ENCODE results near the gene HSPBP1.

DNA sequence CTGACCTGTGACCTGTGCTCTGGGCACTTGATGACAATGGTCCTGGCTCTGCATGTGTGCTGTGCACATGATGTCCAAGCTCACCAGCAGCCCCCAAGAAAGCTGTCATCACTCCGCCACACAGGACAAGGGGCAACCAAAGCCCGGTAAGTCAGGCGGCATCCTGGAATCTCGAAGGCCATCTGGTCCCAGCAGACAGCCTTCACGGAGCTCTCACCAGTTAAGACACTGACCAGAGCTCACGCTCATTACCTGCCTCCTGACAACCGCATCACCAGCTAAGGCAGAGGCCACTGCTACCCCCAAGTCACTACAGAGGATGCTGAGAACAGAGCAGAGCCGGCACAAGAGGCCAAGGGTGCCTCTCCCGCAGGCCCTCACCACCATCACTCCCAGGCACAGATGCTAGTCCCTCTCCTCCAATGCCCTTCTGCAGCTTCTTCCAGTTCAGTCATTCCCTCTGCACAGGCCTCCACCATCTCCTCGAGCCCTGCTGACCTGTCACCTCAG is 31.7 kb downstream of the HSPBP1 start:
- TF ChIP-seq, protein P1, sequence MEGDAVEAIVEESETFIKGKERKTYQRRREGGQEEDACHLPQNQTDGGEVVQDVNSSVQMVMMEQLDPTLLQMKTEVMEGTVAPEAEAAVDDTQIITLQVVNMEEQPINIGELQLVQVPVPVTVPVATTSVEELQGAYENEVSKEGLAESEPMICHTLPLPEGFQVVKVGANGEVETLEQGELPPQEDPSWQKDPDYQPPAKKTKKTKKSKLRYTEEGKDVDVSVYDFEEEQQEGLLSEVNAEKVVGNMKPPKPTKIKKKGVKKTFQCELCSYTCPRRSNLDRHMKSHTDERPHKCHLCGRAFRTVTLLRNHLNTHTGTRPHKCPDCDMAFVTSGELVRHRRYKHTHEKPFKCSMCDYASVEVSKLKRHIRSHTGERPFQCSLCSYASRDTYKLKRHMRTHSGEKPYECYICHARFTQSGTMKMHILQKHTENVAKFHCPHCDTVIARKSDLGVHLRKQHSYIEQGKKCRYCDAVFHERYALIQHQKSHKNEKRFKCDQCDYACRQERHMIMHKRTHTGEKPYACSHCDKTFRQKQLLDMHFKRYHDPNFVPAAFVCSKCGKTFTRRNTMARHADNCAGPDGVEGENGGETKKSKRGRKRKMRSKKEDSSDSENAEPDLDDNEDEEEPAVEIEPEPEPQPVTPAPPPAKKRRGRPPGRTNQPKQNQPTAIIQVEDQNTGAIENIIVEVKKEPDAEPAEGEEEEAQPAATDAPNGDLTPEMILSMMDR (IDR thresholded peaks at IDR 0.05): no peak
- TF ChIP-seq POLR2A (IDR thresholded peaks at IDR 0.05) (no peak), POLR2AphosphoS5 (IDR thresholded peaks at IDR 0.05) (no peak)
